Breast epithelium (tissue), 4 donors: ENCODE data around the gene MGAT4A. TPM values are rescaled to one million over a fixed set of nuclear protein-coding genes. Genes with fewer than 3 reads are reported as not detected.
"Not testable (repeated sequence)": the region's sequence is repeated elsewhere in the genome, so short reads cannot be mapped to it uniquely, and the experiment has no call there.

Experiments used
- DNase-seq, 2 donors: peaks; one replicate each; pipeline ENCODE4 v3.0.0-alpha.2; 2019; ENCODE audit warnings: low spot score in 2 of 2
- H3K27ac ChIP-seq, 2 donors: fragments of 200-600 bp; sonication (generic) in 1 of 2; one replicate each; pipeline ENCODE4 v1.5.1; 2016 to 2019; ENCODE audit warnings: mild to moderate bottlenecking in 1 of 2
- H3K27me3 ChIP-seq, 2 donors: fragments of 200-600 bp; sonication (generic) in 1 of 2; one replicate each; pipeline versions ENCODE4 v1.5.1 to v1.6.0; 2017 to 2019; ENCODE audit warnings: control low read depth in 1 of 2, mild to moderate bottlenecking in 1 of 2
- H3K36me3 ChIP-seq: fragments of 200-600 bp; one replicate; pipeline ENCODE4 v1.5.1; 2019
- H3K4me1 ChIP-seq, 2 donors: fragments of 200-600 bp; sonication (generic); one replicate each; pipeline ENCODE4 v1.5.1; 2016 to 2019; ENCODE audit warnings: control low read depth in 1 of 2
- H3K4me3 ChIP-seq, 3 donors: fragments of 200-600 bp; sonication (generic); 1 replicate in 2 of 3; 2 replicates in 1 of 3; pipeline ENCODE4 v1.5.1; 2016 to 2019; ENCODE audit warnings: mild to moderate bottlenecking in 3 of 3, moderate library complexity in 2 of 3
- H3K9me3 ChIP-seq, 2 donors: fragments of 200-600 bp; sonication (generic) in 1 of 2; one replicate each; pipeline ENCODE4 v1.5.1; 2016 to 2019; ENCODE audit warnings: control low read depth in 1 of 2
- CTCF ChIP-seq, 3 donors: fragments of 450-650 bp; IDR thresholded peaks; one replicate each; pipeline ENCODE4 v1.5.1; 2016 to 2017; ENCODE audit warnings: antibody characterized with exemption in 3 of 3, mild to moderate bottlenecking in 3 of 3, moderate library complexity in 3 of 3
- POLR2A ChIP-seq: fragments of 450-650 bp; IDR thresholded peaks from one replicate; pipeline ENCODE4 v1.6.1; 2016; ENCODE audit warnings: antibody characterized with exemption, mild to moderate bottlenecking, moderate library complexity
- POLR2AphosphoS5 ChIP-seq, 3 donors: sonication (generic); formaldehyde crosslinking; IDR thresholded peaks; one replicate each; pipeline ENCODE4 v1.6.1; 2017; ENCODE audit warnings: antibody characterized with exemption in 3 of 3
- intact Hi-C: fragments of 100-400 bp; cut with DNase I; formaldehyde crosslinking; loops from one replicate; pipeline ENCODE4 v1.15.1; 2023; ENCODE audit warnings: low total_unique reads
- total RNA-seq, 3 donors: library from RNA; depleted of rRNA; stranded (reverse); fragments of >200 nt; gene quantifications; one replicate each; pipeline ENCODE4 v1.1.0, GENCODE V29; 2016

Gene MGAT4A
- total RNA-seq, 3 donors from 2014 or later = 28.6 to 41.1 (median 34.4) TPM

GRCh38 chr2:98601532-98602132 is 129.3 kb downstream of the MGAT4A start:
- peaks cover 5% of the 10 kb centered on the region for H3K36me3 ChIP-seq
- TF ChIP-seq POLR2AphosphoS5 (IDR thresholded peaks at IDR 0.05) (no peak), POLR2A (no peak), CTCF (IDR thresholded peaks at IDR 0.05) (peak in 2 of 3 donors; percentile 30 to 41)
- no peak overlapping the region for H3K27ac ChIP-seq
- intact Hi-C loops = no loop called here
- peaks cover 0 to 4% of the 10 kb centered on the region in 2 donors for H3K4me1 ChIP-seq
- no peak for DNase-seq
- H3K9me3 ChIP-seq = no peaks in the 10 kb centered on the region
- no peaks in the 10 kb centered on the region for H3K27me3 ChIP-seq
- no peak overlapping the region for H3K4me3 ChIP-seq

GRCh38 chr2:98598781-98599428 is 132.0 kb downstream of the MGAT4A start:
- Histone ChIP-seq H3K36me3 (peaks cover 5% of the 10 kb centered on the region), H3K4me3 (no peak overlapping the region), H3K27me3 (no peaks in the 10 kb centered on the region), H3K4me1 (no peaks in the 10 kb centered on the region), H3K9me3 (no peaks in the 10 kb centered on the region), H3K27ac (no peak overlapping the region)
- intact Hi-C loops = no loop called here
- DNase-seq = no peak
- TF ChIP-seq POLR2AphosphoS5 (IDR thresholded peaks at IDR 0.05) = no peak

DNA sequence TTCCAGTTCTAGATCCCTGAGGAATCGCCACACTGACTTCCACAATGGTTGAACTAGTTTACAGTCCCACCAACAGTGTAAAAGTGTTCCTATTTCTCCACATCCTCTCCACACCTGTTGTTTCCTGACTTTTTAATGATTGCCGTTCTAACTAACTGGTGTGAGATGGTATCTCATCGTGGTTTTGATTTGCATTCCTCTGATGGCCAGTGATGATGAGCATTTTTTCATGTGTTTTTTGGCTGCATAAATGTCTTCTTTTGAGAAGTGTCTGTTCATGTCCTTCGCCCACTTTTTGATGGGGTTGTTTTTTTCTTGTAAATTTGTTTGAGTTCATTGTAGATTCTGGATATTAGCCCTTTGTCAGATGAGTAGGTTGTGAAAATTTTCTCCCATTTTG is 136.3 kb downstream of the MGAT4A start:
- intact Hi-C loops, DNase-seq, H3K4me3 ChIP-seq, H3K36me3 ChIP-seq, H3K4me1 ChIP-seq, H3K27ac ChIP-seq, H3K9me3 ChIP-seq, H3K27me3 ChIP-seq: not testable (repeated sequence)

GRCh38 chr2:98592565-98592964 is 138.4 kb downstream of the MGAT4A start:
- Histone ChIP-seq H3K9me3 (no peaks in the 10 kb centered on the region), H3K36me3 (no peaks in the 10 kb centered on the region), H3K4me3 (no peak overlapping the region), H3K27ac (no peak overlapping the region), H3K4me1 (no peaks in the 10 kb centered on the region), H3K27me3 (no peaks in the 10 kb centered on the region)
- no peak for DNase-seq
- TF ChIP-seq POLR2AphosphoS5 (IDR thresholded peaks at IDR 0.05) = no peak
- TF ChIP-seq POLR2A = no peak
- TF ChIP-seq CTCF (IDR thresholded peaks at IDR 0.05) = no peak
- intact Hi-C loops = no loop called here

DNA sequence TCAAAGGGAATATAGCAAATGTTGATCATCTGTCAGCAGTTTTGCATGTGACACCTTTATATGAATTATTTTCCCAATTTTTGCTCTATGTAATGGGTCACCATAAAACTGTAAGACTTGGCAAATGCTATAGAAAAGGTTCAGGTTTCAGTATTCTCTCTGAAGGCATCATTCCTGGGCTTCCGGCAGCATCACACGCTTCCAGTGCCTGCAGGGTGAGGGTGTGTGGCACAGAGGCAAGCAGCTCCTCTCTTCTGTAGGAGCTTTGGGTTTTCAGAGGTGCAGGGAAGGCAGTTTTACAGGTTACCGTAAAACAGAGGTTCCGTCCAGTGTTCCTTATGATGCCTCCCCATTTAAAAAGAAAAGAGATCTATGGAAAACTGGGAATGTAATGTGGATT is 141.4 kb downstream of the MGAT4A start:
- no peak overlapping the region for H3K4me3 ChIP-seq
- H3K9me3 ChIP-seq = no peaks in the 10 kb centered on the region

More for the DNA sequence above, 141.4 kb downstream of the MGAT4A start:
- Histone ChIP-seq H3K27me3 (no peaks in the 10 kb centered on the region), H3K4me1 (no peaks in the 10 kb centered on the region), H3K27ac (no peak overlapping the region), H3K36me3 (peaks cover under 1% of the 10 kb centered on the region)
- no peak for DNase-seq
- TF ChIP-seq CTCF (IDR thresholded peaks at IDR 0.05) (no peak), POLR2AphosphoS5 (IDR thresholded peaks at IDR 0.05) (no peak), POLR2A (no peak)
- intact Hi-C loops = no loop called here
